MM.1S (cell line): Measurements from ENCODE around the gene SLC35F3.

Experiments
- CTCF ChIP-seq: fragments of 300-600 bp; sonication (generic); IDR thresholded peaks from 2 replicates; pipeline ENCODE4 v1.5.1; 2016; ENCODE audit warnings: antibody characterized with exemption, low read length, mixed read lengths
- EZH2 ChIP-seq: fragments of 300-600 bp; sonication (generic); optimal IDR thresholded peaks from 2 replicates; pipeline ENCODE3; 2017; ENCODE audit warnings: low read depth, mild to moderate bottlenecking, antibody characterized with exemption, low read length, mixed read lengths
- EZH2phosphoT487 ChIP-seq: fragments of 300-600 bp; sonication (generic); IDR thresholded peaks from 2 replicates; pipeline ENCODE4 v1.6.1; 2018; ENCODE audit warnings: antibody characterized with exemption, low read length

- no peak for TF ChIP-seq CTCF
- TF ChIP-seq EZH2phosphoT487: no peak
- no peak for TF ChIP-seq EZH2
Observed at GRCh38 chr1:234368320-234369032, 464.0 kb downstream of the SLC35F3 start.
